Measurements from ENCODE around the gene TANGO6. TPM values are rescaled to one million over a fixed set of nuclear protein-coding genes. Genes with fewer than 3 reads are reported as not detected.

Gene TANGO6
- total RNA-seq, 1 donor from 2014 or later: 3.7 TPM

DNA sequence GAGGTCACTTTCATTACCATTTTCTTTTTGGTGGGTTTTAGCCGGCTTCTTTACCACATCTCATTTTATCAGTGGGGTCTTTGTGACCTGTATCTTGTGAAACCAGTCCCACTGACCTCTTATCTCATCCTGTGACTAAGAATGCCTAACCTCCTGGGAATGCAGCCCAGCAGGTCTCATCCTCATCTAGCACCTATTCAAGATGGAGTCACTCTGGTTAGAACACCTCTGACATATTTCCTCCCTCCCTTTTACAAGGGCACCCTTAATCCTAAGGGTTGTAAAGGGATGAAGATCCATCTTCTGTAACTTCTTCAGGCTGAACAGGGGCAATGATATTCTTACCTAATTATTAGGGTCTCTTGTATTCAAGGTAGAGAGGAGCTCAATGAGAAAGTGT, 154.2 kb downstream of the TANGO6 start:
- Histone ChIP-seq H3K27me3 (no peaks in the 10 kb centered on the region), H3K27ac (no peak overlapping the region), H3K4me1 (no peaks in the 10 kb centered on the region), H3K4me3 (no peak overlapping the region), H3K36me3 (no peaks in the 10 kb centered on the region), H3K9me3 (no peaks in the 10 kb centered on the region)
- DNase-seq (ENCODE audit: low spot score in 2 of 2): no peak
- intact Hi-C loops (cut with DNase I): no loop called here
- TF ChIP-seq, protein P1, sequence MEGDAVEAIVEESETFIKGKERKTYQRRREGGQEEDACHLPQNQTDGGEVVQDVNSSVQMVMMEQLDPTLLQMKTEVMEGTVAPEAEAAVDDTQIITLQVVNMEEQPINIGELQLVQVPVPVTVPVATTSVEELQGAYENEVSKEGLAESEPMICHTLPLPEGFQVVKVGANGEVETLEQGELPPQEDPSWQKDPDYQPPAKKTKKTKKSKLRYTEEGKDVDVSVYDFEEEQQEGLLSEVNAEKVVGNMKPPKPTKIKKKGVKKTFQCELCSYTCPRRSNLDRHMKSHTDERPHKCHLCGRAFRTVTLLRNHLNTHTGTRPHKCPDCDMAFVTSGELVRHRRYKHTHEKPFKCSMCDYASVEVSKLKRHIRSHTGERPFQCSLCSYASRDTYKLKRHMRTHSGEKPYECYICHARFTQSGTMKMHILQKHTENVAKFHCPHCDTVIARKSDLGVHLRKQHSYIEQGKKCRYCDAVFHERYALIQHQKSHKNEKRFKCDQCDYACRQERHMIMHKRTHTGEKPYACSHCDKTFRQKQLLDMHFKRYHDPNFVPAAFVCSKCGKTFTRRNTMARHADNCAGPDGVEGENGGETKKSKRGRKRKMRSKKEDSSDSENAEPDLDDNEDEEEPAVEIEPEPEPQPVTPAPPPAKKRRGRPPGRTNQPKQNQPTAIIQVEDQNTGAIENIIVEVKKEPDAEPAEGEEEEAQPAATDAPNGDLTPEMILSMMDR (IDR thresholded peaks at IDR 0.05): no peak

DNA sequence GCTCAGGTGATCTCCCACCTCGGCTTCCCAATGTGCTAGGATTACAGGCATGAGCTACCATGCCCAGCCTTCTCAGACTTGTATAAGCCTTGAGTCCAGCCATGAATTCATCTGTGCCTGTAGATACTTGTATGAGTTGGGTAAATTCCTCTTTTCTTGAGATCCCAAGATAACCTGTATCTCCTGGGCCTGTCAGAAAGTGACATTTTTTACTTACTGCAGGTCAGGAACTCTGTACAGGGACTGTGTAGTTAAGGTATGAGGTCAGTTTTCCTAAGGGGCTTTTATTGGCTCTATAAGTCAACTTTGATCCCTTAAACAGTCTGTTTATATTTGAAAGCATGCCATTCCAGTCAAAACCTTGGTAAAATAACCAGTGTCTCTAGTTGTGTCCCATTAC, 155.8 kb downstream of the TANGO6 start:
- intact Hi-C loops (cut with DNase I): no loop called here
- H3K27me3 ChIP-seq: no peaks in the 10 kb centered on the region
- no peak overlapping the region for H3K27ac ChIP-seq
- TF ChIP-seq, protein P1 (IDR thresholded peaks at IDR 0.05): no peak
- H3K36me3 ChIP-seq: no peaks in the 10 kb centered on the region
- no peak overlapping the region for H3K4me3 ChIP-seq
- H3K4me1 ChIP-seq: no peaks in the 10 kb centered on the region
- DNase-seq (ENCODE audit: low spot score in 2 of 2): no peak
- H3K9me3 ChIP-seq: no peaks in the 10 kb centered on the region

DNA sequence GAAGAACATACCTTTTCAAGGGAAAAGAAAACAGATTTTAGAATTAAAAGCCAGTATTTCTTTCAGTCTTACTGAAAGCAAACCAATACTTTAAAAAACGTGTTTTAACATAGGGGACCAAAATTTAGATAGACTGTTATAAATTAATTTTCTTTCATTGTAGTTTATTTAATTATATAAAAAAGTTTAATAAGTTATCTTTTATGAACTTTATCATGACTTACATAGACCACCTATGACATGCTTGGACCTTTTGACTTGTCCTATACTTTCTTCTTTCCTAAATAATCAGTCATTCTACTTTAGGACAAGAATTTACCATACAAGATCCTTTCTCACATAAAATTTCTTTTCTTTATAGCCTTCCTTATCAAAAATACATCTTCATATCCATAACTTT, 160.2 kb downstream of the TANGO6 start:
- DNase-seq (ENCODE audit: low spot score in 2 of 2): no peak
- Histone ChIP-seq H3K36me3 (no peaks in the 10 kb centered on the region), H3K4me3 (no peak overlapping the region), H3K9me3 (no peaks in the 10 kb centered on the region), H3K27ac (no peak overlapping the region), H3K4me1 (no peaks in the 10 kb centered on the region), H3K27me3 (no peaks in the 10 kb centered on the region)
- TF ChIP-seq, protein P1 (IDR thresholded peaks at IDR 0.05): no peak
- intact Hi-C loops (cut with DNase I): no loop called here

DNA sequence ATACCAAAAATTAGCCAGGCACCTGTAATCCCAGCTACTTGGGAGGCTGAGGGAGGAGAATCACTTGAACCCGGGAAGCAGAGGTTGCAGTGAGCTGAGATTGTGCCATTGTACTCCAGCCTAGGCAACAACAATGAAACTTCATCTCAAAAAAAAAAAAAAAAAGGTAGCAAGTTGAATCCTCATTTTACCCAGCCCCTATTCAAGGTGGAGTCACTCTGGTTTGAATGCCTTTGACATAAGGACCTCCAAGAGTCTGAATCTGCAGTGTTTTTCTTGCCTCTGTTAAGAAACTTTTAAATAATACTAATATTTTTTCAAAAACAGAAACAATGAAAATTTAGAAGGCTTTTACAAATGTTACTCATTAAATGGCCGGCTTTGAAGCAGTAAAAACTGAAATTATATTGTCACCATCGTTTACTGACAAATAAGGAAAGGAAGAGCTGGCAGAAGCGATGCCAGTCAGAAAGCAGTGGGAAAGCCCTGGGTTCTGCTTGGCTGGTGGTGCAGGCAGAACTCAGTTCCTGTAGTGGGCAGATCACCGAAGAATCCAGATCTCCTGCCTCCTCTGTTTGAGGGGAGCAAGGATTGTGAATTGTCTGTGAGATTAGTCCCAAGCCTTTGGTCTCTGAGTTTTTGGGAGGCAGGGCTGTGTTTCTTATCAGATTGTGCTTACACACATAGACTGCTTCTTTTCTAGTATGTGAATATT, 162.5 kb downstream of the TANGO6 start:
- no peaks in the 10 kb centered on the region for H3K9me3 ChIP-seq
- no peaks in the 10 kb centered on the region for H3K36me3 ChIP-seq
- H3K27ac ChIP-seq: no peak overlapping the region
- TF ChIP-seq, protein P1 (IDR thresholded peaks at IDR 0.05): no peak
- no peak for DNase-seq (ENCODE audit: low spot score in 2 of 2)
- no peaks in the 10 kb centered on the region for H3K4me1 ChIP-seq
- no peaks in the 10 kb centered on the region for H3K27me3 ChIP-seq
- intact Hi-C loops (cut with DNase I): no loop called here
- H3K4me3 ChIP-seq: no peak overlapping the region

DNA sequence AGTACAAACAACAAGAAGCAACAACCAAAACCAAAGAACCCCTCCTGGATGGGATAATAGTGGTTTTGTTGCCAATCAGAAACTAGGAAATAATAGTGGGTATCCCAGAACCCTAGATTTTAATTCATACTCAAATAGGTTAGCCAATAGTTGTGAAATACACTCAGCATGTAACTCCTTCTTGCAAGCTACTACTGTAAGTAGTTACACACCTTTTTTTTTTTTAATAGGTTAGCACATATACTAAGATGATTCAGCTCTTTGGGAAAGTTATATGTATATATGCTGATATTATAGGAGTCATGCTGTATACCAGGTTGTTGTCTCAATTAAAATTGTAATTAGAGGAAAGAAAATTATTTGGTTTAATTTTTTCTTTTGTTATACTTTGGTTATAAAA, 169.6 kb downstream of the TANGO6 start:
- TF ChIP-seq, protein P1 (IDR thresholded peaks at IDR 0.05): no peak
- Histone ChIP-seq H3K9me3 (no peaks in the 10 kb centered on the region), H3K4me1 (no peaks in the 10 kb centered on the region), H3K27me3 (no peaks in the 10 kb centered on the region), H3K4me3 (no peak overlapping the region), H3K27ac (no peak overlapping the region), H3K36me3 (no peaks in the 10 kb centered on the region)
- DNase-seq (ENCODE audit: low spot score in 2 of 2): no peak
- intact Hi-C loops (cut with DNase I): no loop called here

DNA sequence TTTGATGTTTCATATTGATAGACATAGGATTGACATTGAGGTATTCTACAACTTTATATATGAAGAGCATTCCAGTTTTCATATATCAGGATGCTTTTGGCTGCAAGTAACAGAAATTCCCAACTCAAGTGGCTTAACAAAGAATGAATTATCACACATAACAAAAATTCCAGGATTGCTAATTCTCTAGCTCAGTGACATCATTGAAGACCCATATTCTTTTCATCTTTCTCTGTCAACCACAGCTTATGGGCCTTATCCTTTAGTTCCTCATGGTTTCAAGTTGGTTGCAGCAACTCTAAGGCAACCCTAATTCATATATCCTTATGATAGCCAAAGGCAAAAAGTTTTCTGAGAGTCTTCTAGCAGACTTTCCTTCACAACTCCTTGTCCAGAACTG, 170.7 kb downstream of the TANGO6 start:
- Histone ChIP-seq H3K4me3 (no peak overlapping the region), H3K9me3 (no peaks in the 10 kb centered on the region), H3K27me3 (no peaks in the 10 kb centered on the region), H3K27ac (no peak overlapping the region), H3K4me1 (no peaks in the 10 kb centered on the region), H3K36me3 (no peaks in the 10 kb centered on the region)
- TF ChIP-seq, protein P1 (IDR thresholded peaks at IDR 0.05): no peak
- no peak for DNase-seq (ENCODE audit: low spot score in 2 of 2)
- intact Hi-C loops (cut with DNase I): no loop called here

All from ascending aorta (tissue), 2 donors.